ENCODE results near the gene LRRC71.

DNA sequence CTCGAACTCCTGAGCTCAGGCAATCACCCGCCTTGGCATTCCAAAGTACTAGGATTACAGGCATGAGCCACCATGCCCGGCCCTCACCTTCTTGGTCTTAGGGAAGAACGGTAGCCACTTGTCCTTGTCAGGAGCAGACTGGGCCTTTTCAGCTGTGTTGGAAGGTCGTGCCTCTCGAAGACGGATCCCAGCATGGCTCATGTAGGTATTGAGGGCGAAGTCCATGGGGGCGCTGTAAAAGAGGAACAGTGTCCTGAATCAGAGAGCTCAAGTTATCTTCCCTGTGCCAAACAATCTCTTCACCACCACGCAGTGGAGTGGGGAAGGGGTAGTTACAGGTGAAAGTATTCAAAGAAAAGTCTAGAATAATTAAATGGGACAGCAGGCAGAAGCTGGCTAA, 35.9 kb downstream of the LRRC71 start:
- TF ChIP-seq, protein P1, sequence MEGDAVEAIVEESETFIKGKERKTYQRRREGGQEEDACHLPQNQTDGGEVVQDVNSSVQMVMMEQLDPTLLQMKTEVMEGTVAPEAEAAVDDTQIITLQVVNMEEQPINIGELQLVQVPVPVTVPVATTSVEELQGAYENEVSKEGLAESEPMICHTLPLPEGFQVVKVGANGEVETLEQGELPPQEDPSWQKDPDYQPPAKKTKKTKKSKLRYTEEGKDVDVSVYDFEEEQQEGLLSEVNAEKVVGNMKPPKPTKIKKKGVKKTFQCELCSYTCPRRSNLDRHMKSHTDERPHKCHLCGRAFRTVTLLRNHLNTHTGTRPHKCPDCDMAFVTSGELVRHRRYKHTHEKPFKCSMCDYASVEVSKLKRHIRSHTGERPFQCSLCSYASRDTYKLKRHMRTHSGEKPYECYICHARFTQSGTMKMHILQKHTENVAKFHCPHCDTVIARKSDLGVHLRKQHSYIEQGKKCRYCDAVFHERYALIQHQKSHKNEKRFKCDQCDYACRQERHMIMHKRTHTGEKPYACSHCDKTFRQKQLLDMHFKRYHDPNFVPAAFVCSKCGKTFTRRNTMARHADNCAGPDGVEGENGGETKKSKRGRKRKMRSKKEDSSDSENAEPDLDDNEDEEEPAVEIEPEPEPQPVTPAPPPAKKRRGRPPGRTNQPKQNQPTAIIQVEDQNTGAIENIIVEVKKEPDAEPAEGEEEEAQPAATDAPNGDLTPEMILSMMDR (IDR thresholded peaks at IDR 0.05), result no peak
- no peak for TF ChIP-seq POLR2A (IDR thresholded peaks at IDR 0.05)

Measured in body of pancreas (tissue), 4 donors.